Fibroblast of skin of abdomen (primary cell): ENCODE results near the gene NBPF20. TPM values are rescaled to one million over a fixed set of nuclear protein-coding genes. Genes with fewer than 3 reads are reported as not detected.
A peak's percentile ranks its signal among the peaks of the same experiment; 100 is the strongest.
"Not testable (repeated sequence)": the region's sequence is repeated elsewhere in the genome, so short reads cannot be mapped to it uniquely, and the experiment has no call there.

ENCODE experiments used
- DNase-seq: peaks from one replicate; pipeline ENCODE4 v3.0.0-alpha.2; 2013
- polyA plus RNA-seq, 2 experiments: library from polyadenylated mRNA; unstranded; fragments of 120-200 nt; gene quantifications; one replicate each; pipeline ENCODE4 v1.2.1, GENCODE V29; 2013; ENCODE audit not compliant: insufficient read length in 2 of 2

Gene NBPF20, protein sequence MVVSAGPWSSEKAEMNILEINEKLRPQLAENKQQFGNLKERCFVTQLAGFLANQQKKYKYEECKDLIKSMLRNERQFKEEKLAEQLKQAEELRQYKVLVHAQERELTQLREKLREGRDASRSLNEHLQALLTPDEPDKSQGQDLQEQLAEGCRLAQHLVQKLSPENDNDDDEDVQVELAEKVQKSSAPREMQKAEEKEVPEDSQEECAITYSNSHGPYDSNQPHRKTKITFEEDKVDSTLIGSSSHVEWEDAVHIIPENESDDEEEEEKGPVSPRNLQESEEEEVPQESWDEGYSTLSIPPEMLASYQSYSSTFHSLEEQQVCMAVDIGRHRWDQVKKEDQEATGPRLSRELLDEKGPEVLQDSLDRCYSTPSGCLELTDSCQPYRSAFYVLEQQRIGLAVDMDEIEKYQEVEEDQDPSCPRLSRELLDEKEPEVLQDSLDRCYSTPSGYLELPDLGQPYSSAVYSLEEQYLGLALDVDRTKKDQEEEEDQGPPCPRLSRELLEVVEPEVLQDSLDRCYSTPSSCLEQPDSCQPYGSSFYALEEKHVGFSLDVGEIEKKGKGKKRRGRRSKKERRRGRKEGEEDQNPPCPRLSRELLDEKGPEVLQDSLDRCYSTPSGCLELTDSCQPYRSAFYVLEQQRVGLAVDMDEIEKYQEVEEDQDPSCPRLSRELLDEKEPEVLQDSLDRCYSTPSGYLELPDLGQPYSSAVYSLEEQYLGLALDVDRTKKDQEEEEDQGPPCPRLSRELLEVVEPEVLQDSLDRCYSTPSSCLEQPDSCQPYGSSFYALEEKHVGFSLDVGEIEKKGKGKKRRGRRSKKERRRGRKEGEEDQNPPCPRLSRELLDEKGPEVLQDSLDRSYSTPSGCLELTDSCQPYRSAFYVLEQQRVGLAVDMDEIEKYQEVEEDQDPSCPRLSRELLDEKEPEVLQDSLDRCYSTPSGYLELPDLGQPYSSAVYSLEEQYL (N-terminal part only)
- 1.5 TPM for polyA plus RNA-seq (2013, experiment 1 of 2; ENCODE audit: insufficient read length)
- 1.1 TPM for polyA plus RNA-seq (2013, experiment 2 of 2; ENCODE audit: insufficient read length)

DNA sequence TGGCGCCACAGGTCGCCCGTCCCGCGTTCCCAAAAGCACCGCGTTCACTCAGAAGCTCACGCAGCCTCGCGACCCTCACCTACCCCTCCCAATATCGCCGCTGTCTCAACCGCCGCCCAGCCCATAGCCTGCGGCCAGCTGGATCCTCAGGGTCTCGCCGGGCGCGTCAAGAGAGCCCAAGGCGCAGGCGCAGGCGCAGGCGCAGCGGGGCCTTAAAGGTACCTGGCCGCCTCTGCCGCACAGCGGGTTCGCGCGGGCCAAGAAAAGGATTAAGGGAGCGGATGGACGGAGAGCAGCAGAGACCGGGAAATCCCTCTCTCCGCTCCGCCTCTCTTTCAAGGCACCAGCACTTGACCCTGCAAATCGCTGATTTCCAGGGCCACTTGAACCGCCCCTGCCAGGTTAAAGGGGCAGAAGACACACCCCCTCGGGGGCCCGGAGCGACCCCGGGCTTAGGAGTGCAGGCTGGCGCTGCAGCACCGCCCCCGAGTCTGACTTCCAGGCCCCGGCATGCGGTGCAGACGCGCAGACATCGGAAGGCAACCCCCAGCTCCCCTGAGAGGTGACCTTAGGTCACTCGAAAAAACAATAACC lies at the start of gene NBPF20:
TSS of gene NBPF20 (minus strand) at position 168 of the 594 bp plus-strand sequence. CDS start 20,331 bp downstream, outside the sequence.
- peak; percentile 57 for DNase-seq

GRCh38 chr1:145474837-145475368 lies 49.5 kb upstream of the NBPF20 start:
- DNase-seq, result not testable (repeated sequence)

- not testable (repeated sequence) for DNase-seq
Measured at GRCh38 chr1:145472731-145473130, 47.3 kb upstream of the NBPF20 start.

DNA sequence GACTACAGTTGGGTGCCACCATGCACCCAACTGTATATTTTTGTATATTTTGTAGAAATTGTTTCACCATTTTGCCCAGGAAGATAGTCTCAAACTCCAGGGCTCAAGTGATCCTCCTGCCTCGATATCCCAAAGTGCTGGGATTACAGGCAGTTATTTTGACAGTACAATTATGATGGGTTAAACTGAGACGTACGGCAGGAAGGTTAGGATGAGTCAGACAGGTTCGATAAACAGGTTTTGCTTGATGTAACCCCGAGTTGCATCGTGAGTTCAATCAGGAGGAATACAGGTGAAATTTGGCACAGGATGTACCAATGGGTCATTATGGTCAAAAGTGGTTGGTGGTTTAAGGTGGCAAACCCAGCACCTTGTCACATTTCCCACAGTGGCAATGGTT lies 46.0 kb upstream of the NBPF20 start:
- DNase-seq, result not testable (repeated sequence)

DNA sequence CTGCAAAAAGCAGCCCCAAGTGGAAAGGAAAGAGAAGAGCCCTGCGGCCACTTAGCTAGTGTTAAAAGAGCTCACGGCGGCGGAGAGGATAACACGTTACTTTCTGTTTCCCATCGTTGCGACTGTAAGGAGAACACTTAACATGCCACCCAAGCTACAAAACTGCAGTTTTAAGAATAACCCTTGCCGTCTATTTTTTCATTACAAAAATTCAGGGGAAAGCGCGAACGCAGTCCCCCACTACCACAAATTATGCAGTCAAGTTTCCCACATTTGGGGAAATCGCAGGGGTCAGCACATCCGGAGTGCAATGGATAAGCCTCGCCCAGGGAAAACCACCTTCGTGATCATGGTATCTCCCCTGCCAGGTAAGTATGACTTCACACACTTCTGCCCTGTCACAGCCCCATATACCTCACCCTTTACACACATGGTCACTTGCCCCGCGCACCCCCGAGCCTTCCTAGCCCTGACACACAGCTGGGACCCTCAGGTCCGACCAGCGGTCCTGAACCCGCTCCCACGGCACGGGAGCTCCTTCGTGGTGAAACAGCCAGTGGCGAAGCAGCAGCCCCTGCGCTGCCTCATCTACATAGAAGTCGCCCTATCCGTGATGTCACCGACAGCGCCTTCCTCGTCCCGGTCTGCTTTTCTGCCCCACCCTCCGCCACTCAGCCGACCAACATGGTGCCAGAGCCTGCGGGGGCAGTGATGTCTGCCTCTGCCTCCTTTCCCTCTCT lies 40.2 kb upstream of the NBPF20 start:
- DNase-seq, result peak; percentile 98

DNA sequence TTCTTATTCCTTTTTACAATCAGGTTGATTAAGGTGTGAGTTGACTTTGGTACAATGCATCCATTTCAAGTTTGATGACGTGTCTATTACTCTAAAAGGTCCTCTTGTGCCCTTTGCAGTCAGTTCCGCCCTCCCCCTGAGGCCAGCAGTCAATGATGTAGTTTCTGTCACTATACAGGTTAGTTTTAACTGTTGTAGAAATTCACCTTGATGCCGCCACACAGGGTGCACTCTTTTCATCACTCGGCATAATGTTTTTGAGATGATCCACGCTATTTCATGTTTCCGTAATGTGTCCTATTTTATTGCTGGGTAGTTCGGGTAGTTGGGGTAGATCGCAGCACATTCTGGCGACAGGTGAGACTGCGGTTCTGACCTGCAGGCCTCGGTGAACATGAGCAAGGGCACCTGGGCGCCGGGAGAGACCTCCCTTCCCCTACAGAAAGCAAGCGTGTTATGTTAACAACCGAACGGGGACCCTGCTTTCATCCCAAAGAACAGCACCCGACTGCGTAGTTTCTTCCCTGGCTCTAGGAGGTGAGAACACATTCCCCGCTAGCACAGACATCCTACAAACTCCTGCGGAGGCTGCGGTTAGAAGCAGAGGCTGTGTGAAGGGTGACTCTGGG lies 39.4 kb upstream of the NBPF20 start:
- DNase-seq, result not testable (repeated sequence)

DNA sequence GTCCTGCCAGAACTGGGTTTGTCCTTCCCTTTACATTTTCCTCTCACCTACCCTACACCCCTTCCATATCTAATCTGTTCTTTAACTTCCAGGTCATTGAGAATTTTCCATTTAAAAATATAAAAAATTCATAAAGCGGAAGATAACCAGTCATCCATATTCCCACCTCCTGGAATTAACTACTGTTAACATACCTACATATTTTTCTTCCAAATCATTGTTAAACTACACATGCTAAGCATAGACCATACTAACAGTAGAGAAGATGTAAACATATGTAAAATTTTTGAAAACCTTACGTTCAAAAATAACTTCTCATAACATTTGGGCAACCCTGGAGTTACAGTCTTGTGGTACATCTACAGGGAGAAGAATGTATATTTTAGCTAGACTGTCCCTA lies 38.6 kb upstream of the NBPF20 start:
- not testable (repeated sequence) for DNase-seq

- not testable (repeated sequence) for DNase-seq
Measured at GRCh38 chr1:145460684-145461083, 35.3 kb upstream of the NBPF20 start.

DNA sequence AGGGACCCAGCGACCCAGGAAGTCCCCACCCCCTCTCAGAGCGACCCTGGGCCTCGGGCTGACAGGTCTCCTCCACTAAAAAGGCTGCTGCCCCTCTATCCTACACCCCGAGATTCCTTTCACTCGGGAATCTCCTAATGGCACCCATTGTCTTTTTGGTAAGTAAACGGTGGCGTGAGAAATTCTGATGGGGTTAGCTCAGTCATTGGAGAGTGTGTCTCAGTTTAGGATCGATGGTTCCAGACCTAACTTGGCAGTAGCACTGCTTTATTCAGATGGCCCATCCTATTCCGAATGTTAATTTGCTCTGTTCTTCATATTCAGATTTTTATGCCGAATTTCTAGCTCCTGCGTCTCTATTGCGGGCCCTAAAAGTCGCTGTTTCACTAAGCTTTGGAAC lies 34.6 kb upstream of the NBPF20 start:
- DNase-seq, result not testable (repeated sequence)

DNA sequence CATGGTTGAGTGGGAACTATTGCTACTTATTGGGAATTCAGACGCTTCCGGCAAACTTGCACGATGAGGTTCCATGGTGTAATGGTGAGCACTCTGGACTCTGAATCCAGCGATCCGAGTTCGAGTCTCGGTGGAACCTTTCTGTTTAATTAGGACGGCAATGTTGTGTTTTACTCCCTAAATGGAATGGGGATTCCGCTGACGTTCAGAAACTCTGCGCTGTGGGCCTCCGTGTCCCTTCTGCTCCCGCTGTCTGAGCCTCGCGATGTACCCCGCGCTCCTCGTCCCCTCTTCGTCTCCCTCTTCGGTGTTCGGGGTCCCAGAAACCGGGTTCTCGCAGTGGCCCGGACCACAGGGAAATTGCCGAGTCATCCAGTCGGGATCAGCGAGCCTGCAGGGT lies 34.2 kb upstream of the NBPF20 start:
- not testable (repeated sequence) for DNase-seq

- DNase-seq, result not testable (repeated sequence)
Measured at GRCh38 chr1:145459063-145459462, 33.7 kb upstream of the NBPF20 start.

DNA sequence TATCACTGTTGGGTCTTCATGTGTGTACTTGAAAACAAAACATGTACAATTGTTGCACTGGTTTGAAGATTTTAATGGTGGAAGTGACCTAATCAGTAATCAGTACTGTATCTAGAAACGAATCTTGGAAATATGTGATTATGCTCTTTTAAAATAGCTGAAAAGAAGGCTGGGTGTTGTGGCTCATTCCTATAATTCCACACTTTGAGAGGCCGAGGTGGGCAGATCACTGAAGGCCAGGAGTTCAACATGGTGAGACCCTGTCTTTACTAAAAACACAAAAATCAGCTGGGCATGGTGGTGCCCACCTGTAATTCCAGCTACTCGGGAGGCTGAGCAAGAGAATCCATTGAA lies 29.4 kb upstream of the NBPF20 start:
- not testable (repeated sequence) for DNase-seq

GRCh38 chr1:145453873-145454823 lies 28.7 kb upstream of the NBPF20 start:
- DNase-seq, result not testable (repeated sequence)

GRCh38 chr1:145452506-145452905 lies 27.1 kb upstream of the NBPF20 start:
- not testable (repeated sequence) for DNase-seq

GRCh38 chr1:145451914-145452313 lies 26.5 kb upstream of the NBPF20 start:
- peak; percentile 2 for DNase-seq

- not testable (repeated sequence) for DNase-seq
Measured at GRCh38 chr1:145445219-145445618, 19.8 kb upstream of the NBPF20 start.

GRCh38 chr1:145442340-145442739 lies 16.9 kb upstream of the NBPF20 start:
- DNase-seq, result not testable (repeated sequence)

GRCh38 chr1:145431363-145432256 lies 6.2 kb upstream of the NBPF20 start:
- DNase-seq, result not testable (repeated sequence)

GRCh38 chr1:145430830-145431229 lies 5.4 kb upstream of the NBPF20 start:
- DNase-seq, result not testable (repeated sequence)
